GM19397 (cell line): ENCODE measurements around the gene KRTAP22-2.

ENCODE experiments used
- ATAC-seq: cut with Tn5 transposase; IDR thresholded peaks from one replicate; pipeline ENCODE4 v1.9.1; 2021; ENCODE audit warnings: mild to moderate bottlenecking, moderate library complexity; ENCODE audit not compliant: unreplicated experiment

The KRTAP22-2 gene

GRCh38 chr21:30563630-30564029 lies 26.6 kb downstream of the KRTAP22-2 start:
- ATAC-seq: no peak

- no peak for ATAC-seq
These were observed 27.1 kb downstream of the KRTAP22-2 start for GRCh38 chr21:30563072-30563471.

- ATAC-seq: no peak
These were observed 28.2 kb downstream of the KRTAP22-2 start for GRCh38 chr21:30561957-30562356.

GRCh38 chr21:30561264-30561895 lies 28.8 kb downstream of the KRTAP22-2 start, which contains the start of gene KRTAP19-7:
TSS of gene KRTAP19-7 (minus strand) at chr21:30561314. CDS start at chr21:30561289, 25 bp downstream.
- ATAC-seq: no peak

GRCh38 chr21:30555095-30555494 lies 35.1 kb downstream of the KRTAP22-2 start:
- no peak for ATAC-seq

GRCh38 chr21:30552782-30553181 lies 37.4 kb downstream of the KRTAP22-2 start:
- ATAC-seq: no peak

GRCh38 chr21:30541764-30542163 lies 48.4 kb downstream of the KRTAP22-2 start, which contains the start of gene KRTAP19-6:
TSS of gene KRTAP19-6 (minus strand) at chr21:30541864. CDS start at chr21:30541833, 31 bp downstream.
- no peak for ATAC-seq
